Measurements from ENCODE around the gene DYNLL2. TPM values are rescaled to one million over a fixed set of nuclear protein-coding genes. Genes with fewer than 3 reads are reported as not detected.

The DYNLL2 gene
- total RNA-seq, 2 donors from 2014 or later = 20.6 to 28.5 TPM

GRCh38 chr17:58084317-58084981, 1.2 kb downstream of the DYNLL2 start:
- Histone ChIP-seq H3K36me3 (peaks cover 8% of the 10 kb centered on the region), H3K4me3 (peak overlapping the region; percentile 99), H3K4me1 (ENCODE audit: control insufficient read depth in 1 of 2, low read depth in 2 of 2) (peaks cover 20 to 48% of the 10 kb centered on the region in 2 donors), H3K9me3 (no peaks in the 10 kb centered on the region), H3K27me3 (replicated peaks; ENCODE audit: insufficient read depth) (no peaks in the 10 kb centered on the region), H3K27ac (peak overlapping the region; percentile 88 to 94)
- TF ChIP-seq CTCF (IDR thresholded peaks at IDR 0.05) = no peak
- ATAC-seq (ENCODE audit: insufficient number of reproducible peaks, low FRiP score, low read depth) = no peak
- no peak for DNase-seq (ENCODE audit: low spot score)

- H3K4me3 ChIP-seq = peak overlapping the region; percentile 99
- no peak overlapping the region for H3K27ac ChIP-seq
- ATAC-seq (ENCODE audit: insufficient number of reproducible peaks, low FRiP score, low read depth) = no peak
- TF ChIP-seq CTCF (IDR thresholded peaks at IDR 0.05) = no peak
- no peaks in the 10 kb centered on the region for H3K27me3 ChIP-seq (replicated peaks; ENCODE audit: insufficient read depth)
- H3K36me3 ChIP-seq = peaks cover 14% of the 10 kb centered on the region
- DNase-seq (ENCODE audit: low spot score) = no peak
- H3K4me1 ChIP-seq (ENCODE audit: control insufficient read depth in 1 of 2, low read depth in 2 of 2) = peaks cover 20 to 54% of the 10 kb centered on the region in 2 donors
- no peaks in the 10 kb centered on the region for H3K9me3 ChIP-seq
Measured at GRCh38 chr17:58085039-58085715, 2.0 kb downstream of the DYNLL2 start.

GRCh38 chr17:58086953-58087352, 3.7 kb downstream of the DYNLL2 start:
- no peak for TF ChIP-seq CTCF (IDR thresholded peaks at IDR 0.05)
- H3K36me3 ChIP-seq = peaks cover 23% of the 10 kb centered on the region
- no peak for ATAC-seq (ENCODE audit: insufficient number of reproducible peaks, low FRiP score, low read depth)
- H3K27me3 ChIP-seq (replicated peaks; ENCODE audit: insufficient read depth) = no peaks in the 10 kb centered on the region
- H3K27ac ChIP-seq = no peak overlapping the region
- H3K4me3 ChIP-seq = no peak overlapping the region
- H3K9me3 ChIP-seq = no peaks in the 10 kb centered on the region
- DNase-seq (ENCODE audit: low spot score) = no peak
- peaks cover 20 to 57% of the 10 kb centered on the region in 2 donors for H3K4me1 ChIP-seq (ENCODE audit: control insufficient read depth in 1 of 2, low read depth in 2 of 2)

GRCh38 chr17:58088624-58089023, 5.4 kb downstream of the DYNLL2 start:
- H3K4me1 ChIP-seq (ENCODE audit: control insufficient read depth in 1 of 2, low read depth in 2 of 2) = peaks cover 20 to 52% of the 10 kb centered on the region in 2 donors
- H3K27ac ChIP-seq = no peak overlapping the region
- TF ChIP-seq CTCF (IDR thresholded peaks at IDR 0.05) = no peak
- DNase-seq (ENCODE audit: low spot score) (no peak), ATAC-seq (ENCODE audit: insufficient number of reproducible peaks, low FRiP score, low read depth) (no peak)
- peaks cover 29% of the 10 kb centered on the region for H3K36me3 ChIP-seq
- no peak overlapping the region for H3K4me3 ChIP-seq
- H3K27me3 ChIP-seq (replicated peaks; ENCODE audit: insufficient read depth) = no peaks in the 10 kb centered on the region
- H3K9me3 ChIP-seq = no peaks in the 10 kb centered on the region

GRCh38 chr17:58089111-58089510, 5.9 kb downstream of the DYNLL2 start:
- peaks cover 29% of the 10 kb centered on the region for H3K36me3 ChIP-seq
- peaks cover 20 to 52% of the 10 kb centered on the region in 2 donors for H3K4me1 ChIP-seq (ENCODE audit: control insufficient read depth in 1 of 2, low read depth in 2 of 2)
- H3K27me3 ChIP-seq (replicated peaks; ENCODE audit: insufficient read depth) = no peaks in the 10 kb centered on the region
- DNase-seq (ENCODE audit: low spot score) (no peak), ATAC-seq (ENCODE audit: insufficient number of reproducible peaks, low FRiP score, low read depth) (no peak)
- no peak for TF ChIP-seq CTCF (IDR thresholded peaks at IDR 0.05)
- no peaks in the 10 kb centered on the region for H3K9me3 ChIP-seq
- H3K27ac ChIP-seq = no peak overlapping the region
- H3K4me3 ChIP-seq = no peak overlapping the region

Data from thoracic aorta (tissue), 2 donors.